Body of pancreas (tissue), 4 donors: ENCODE results near the gene C14orf132. TPM values are rescaled to one million over a fixed set of nuclear protein-coding genes. Genes with fewer than 3 reads are reported as not detected.

ENCODE experiments used
- ATAC-seq: fragments of 150-250 bp; one replicate; pipeline ENCODE4 v1.9.1; 2016
- DNase-seq, 4 donors: peaks; one replicate each; pipeline ENCODE4 v3.0.0-alpha.2; 2019
- H3K27ac ChIP-seq, 4 donors: fragments of 200-600 bp; sonication (generic); 1 replicate in 3 of 4; 2 replicates in 1 of 4; pipeline versions ENCODE4 v1.5.1 to v1.6.1; 2016 to 2019; ENCODE audit warnings: mild to moderate bottlenecking in 1 of 4, mixed read lengths in 1 of 4, moderate library complexity in 1 of 4
- H3K27me3 ChIP-seq, 2 donors: fragments of 200-600 bp; sonication (generic); one replicate each; pipeline ENCODE4 v1.6.0; 2016; ENCODE audit warnings: mild to moderate bottlenecking in 1 of 2
- H3K36me3 ChIP-seq, 2 donors: fragments of 200-600 bp; sonication (generic); replicated peaks in 1 of 2; 2 replicates each; pipeline ENCODE4 v1.5.1; 2016; ENCODE audit warnings: low read depth in 2 of 2; ENCODE audit not compliant: insufficient read depth in 1 of 2
- H3K4me1 ChIP-seq: fragments of 200-600 bp; sonication (generic); one replicate; pipeline ENCODE4 v1.6.0; 2016
- H3K4me3 ChIP-seq, 2 donors: fragments of 200-600 bp; sonication (generic); 1 replicate in 1 of 2; 2 replicates in 1 of 2; pipeline ENCODE4 v1.5.1; 2016 to 2019
- H3K9me3 ChIP-seq, 3 donors: fragments of 200-600 bp; sonication (generic); 1 replicate in 2 of 3; 2 replicates in 1 of 3; pipeline ENCODE4 v1.5.1; 2016
- POLR2A ChIP-seq, 3 donors: fragments of 450-650 bp; IDR thresholded peaks; one replicate each; pipeline ENCODE4 v1.6.1; 2016; ENCODE audit warnings: antibody characterized with exemption in 3 of 3, mild to moderate bottlenecking in 2 of 3
- WGBS, 2 donors: methylation state at CpG; one replicate each; pipeline ENCODE4 v1.1.5; 2017; 5-methylcytosine and 5-hydroxymethylcytosine counted together
- intact Hi-C: fragments of 100-400 bp; cut with DNase I; formaldehyde crosslinking; loops from one replicate; pipeline ENCODE4 v1.15.1; 2023
- total RNA-seq, 2 donors: library from RNA; depleted of rRNA; stranded (reverse); fragments of >200 nt; gene quantifications; one replicate each; pipeline ENCODE4 v1.1.0, GENCODE V29; 2016
- TF ChIP-seq, protein P1 (sequence below), 7 experiments: fragments of 450-650 bp in 4 of 7; fragments of 200-600 bp in 3 of 7; sonication (generic) in 3 of 7; IDR thresholded peaks; one replicate each; pipeline ENCODE4 v1.5.1; 2016 to 2019; ENCODE audit warnings: antibody characterized with exemption in 7 of 7

The C14orf132 gene
- total RNA-seq, 2 donors from 2014 or later = 4.4 to 4.6 TPM

DNA sequence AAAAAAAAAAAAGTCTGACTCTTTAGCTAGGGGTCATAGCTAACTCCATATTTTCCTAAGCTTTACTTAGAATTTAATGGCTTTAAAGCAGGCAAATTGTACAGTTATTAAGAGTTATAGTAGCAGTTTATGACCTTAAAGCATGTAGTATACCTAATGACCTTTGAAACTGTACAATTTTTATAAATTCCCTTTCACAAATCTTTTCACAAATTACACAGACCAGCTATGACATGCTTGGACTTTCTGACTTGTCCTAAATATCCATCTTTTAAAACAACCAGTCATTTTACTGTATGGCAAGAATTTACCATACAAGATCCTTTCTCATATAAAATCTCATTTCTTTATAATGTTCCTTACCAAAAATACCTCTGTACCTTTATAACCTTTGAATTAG lies 74.8 kb downstream of the C14orf132 start:
- ATAC-seq = no peak
- Histone ChIP-seq H3K4me3 (no peak overlapping the region), H3K4me1 (no peaks in the 10 kb centered on the region), H3K27me3 (no peaks in the 10 kb centered on the region), H3K9me3 (no peaks in the 10 kb centered on the region), H3K36me3 (no peaks in the 10 kb centered on the region), H3K27ac (no peak overlapping the region)
- no peak for DNase-seq
- intact Hi-C loops = no loop called here
- no peak for TF ChIP-seq POLR2A (IDR thresholded peaks at IDR 0.05)
- TF ChIP-seq, protein P1, sequence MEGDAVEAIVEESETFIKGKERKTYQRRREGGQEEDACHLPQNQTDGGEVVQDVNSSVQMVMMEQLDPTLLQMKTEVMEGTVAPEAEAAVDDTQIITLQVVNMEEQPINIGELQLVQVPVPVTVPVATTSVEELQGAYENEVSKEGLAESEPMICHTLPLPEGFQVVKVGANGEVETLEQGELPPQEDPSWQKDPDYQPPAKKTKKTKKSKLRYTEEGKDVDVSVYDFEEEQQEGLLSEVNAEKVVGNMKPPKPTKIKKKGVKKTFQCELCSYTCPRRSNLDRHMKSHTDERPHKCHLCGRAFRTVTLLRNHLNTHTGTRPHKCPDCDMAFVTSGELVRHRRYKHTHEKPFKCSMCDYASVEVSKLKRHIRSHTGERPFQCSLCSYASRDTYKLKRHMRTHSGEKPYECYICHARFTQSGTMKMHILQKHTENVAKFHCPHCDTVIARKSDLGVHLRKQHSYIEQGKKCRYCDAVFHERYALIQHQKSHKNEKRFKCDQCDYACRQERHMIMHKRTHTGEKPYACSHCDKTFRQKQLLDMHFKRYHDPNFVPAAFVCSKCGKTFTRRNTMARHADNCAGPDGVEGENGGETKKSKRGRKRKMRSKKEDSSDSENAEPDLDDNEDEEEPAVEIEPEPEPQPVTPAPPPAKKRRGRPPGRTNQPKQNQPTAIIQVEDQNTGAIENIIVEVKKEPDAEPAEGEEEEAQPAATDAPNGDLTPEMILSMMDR (IDR thresholded peaks at IDR 0.05) = no peak

DNA sequence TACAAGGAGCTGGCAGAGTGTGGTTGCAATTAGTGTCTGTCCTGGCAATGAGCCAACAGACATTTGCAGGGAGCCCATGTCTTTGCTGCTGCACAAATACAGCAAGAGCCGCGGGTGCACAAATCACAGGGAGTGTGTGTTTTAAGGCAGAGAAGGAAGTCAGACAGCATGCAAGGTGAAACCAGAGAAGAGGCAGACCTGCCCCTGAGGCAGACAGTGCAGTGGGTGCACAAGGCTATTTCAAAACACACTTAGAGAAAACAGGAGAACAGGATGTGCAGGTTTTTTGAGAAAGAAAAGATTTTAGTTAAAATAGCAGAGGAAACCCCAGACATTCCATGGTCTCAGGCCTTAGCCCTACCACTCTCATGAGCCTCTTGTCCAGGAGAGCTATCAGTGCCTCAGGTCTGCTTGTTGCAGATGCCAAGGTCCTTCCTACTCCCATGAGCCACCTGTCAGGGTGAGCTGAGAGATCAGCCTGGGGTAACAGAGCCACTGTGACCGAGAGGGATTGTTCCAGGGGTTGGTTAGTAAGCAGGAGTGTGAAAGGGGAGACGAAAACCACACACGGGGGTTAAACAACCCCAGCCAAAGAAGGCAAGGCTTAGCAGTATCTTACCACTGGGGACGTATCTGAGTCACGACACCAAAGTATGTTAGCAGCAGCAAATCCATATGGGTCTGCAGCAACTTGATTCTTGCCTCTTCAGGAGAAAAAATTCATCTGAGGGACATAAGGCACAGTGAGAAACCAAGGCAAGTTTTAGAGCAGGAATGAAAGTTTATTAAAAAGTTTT lies 78.1 kb downstream of the C14orf132 start:
- peak; percentile 6 for ATAC-seq
- H3K4me1 ChIP-seq = peaks cover 4% of the 10 kb centered on the region

DNA sequence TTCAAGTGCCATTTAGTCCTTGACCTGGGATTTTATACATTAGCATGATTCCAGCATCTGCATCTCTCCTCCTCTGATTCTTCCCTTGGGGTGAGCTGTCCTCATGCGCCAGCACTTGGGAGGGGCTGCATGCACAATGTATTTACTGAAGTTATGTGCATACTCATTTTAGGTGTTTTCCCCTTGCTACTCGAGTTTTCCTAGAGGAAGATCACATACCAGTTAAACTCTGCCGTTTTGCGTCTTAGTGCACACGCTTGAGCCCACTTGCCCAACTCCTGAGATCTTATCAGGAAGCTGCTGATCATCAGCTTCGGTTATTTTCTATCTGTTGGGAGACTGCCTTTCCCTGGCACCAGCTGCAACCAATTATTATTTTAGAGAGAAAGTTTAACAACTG lies 78.8 kb downstream of the C14orf132 start:
- no peak for DNase-seq
- Histone ChIP-seq H3K36me3 (no peaks in the 10 kb centered on the region), H3K4me3 (no peak overlapping the region), H3K27me3 (no peaks in the 10 kb centered on the region), H3K9me3 (no peaks in the 10 kb centered on the region), H3K27ac (no peak overlapping the region), H3K4me1 (peaks cover 4% of the 10 kb centered on the region)
- TF ChIP-seq POLR2A (IDR thresholded peaks at IDR 0.05) = no peak
- TF ChIP-seq, protein P1 (IDR thresholded peaks at IDR 0.05) = no peak
- intact Hi-C loops = no loop called here
- no peak for ATAC-seq
- 81 to 83% methylated on average over 6 of the region's 6 CpGs for WGBS, 2 donors

More for the DNA sequence above, 78.1 kb downstream of the C14orf132 start:
- no peak overlapping the region for H3K27ac ChIP-seq
- no peak for TF ChIP-seq POLR2A (IDR thresholded peaks at IDR 0.05)
- TF ChIP-seq, protein P1 (IDR thresholded peaks at IDR 0.05) = no peak
- 62 to 66% methylated on average over 7 of the region's 7 CpGs for WGBS, 2 donors
- no peaks in the 10 kb centered on the region for H3K27me3 ChIP-seq
- no peaks in the 10 kb centered on the region for H3K9me3 ChIP-seq
- H3K4me3 ChIP-seq = no peak overlapping the region
- intact Hi-C loops = no loop called here
- no peaks in the 10 kb centered on the region for H3K36me3 ChIP-seq
- no peak for DNase-seq

DNA sequence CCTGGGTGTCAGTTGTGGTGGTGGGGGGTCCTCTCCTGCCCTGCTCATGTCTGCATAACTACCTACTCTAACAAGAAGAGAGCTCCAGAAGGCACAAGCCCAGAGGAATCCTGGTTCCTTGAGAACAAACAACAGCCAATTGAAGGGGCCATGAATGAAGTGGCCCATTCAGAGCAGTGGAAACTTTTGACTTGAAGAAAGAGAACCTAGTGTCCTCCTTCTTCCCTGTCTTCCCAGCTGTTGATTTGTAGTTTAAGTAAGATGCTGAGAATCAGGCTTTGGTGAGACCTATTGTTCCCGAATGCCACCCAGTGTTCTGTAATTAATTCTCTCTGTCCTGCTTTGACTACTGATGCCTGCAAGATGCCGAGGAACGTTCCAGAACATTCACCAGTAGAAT lies 79.2 kb downstream of the C14orf132 start:
- no peak for ATAC-seq
- H3K4me1 ChIP-seq = peaks cover 4% of the 10 kb centered on the region
- H3K9me3 ChIP-seq = no peaks in the 10 kb centered on the region
- no peak for TF ChIP-seq POLR2A (IDR thresholded peaks at IDR 0.05)
- TF ChIP-seq, protein P1 (IDR thresholded peaks at IDR 0.05) = no peak
- intact Hi-C loops = no loop called here
- H3K36me3 ChIP-seq = no peaks in the 10 kb centered on the region
- no peaks in the 10 kb centered on the region for H3K27me3 ChIP-seq
- H3K27ac ChIP-seq = no peak overlapping the region
- WGBS, 2 donors = 83 to 91% methylated on average over 3 of the region's 3 CpGs
- DNase-seq = no peak
- H3K4me3 ChIP-seq = no peak overlapping the region

DNA sequence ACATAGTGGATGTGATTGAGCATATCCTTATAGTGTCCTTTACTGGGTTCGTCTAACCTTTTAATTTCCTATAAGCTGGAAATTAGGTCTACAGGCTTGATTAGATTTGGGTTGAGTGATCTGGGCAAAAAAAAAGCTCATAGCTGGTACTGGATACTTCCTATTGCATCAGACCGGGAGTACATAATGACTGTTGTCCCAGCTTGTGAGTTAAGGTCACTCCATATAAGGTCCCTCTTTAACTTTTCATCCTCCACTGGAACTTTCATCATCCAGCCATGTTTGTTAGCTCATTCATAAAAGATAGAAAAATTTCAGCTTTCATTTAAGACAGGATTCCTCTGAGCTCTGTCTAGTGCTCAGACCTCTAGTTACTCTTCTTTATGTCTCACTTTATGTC lies 80.8 kb downstream of the C14orf132 start:
- Histone ChIP-seq H3K27me3 (no peaks in the 10 kb centered on the region), H3K27ac (no peak overlapping the region), H3K9me3 (no peaks in the 10 kb centered on the region), H3K36me3 (no peaks in the 10 kb centered on the region), H3K4me1 (peaks cover 4% of the 10 kb centered on the region), H3K4me3 (no peak overlapping the region)
- ATAC-seq (no peak), DNase-seq (no peak)
- WGBS, 2 donors = 56 to 76% methylated on average over 2 of the region's 2 CpGs
- intact Hi-C loops = no loop called here
- TF ChIP-seq POLR2A (IDR thresholded peaks at IDR 0.05) = no peak
- TF ChIP-seq, protein P1 (IDR thresholded peaks at IDR 0.05) = no peak
